ENCODE measurements around the gene TMEM81. TPM values are rescaled to one million over a fixed set of nuclear protein-coding genes. Genes with fewer than 3 reads are reported as not detected.
A peak's percentile ranks its signal among the peaks of the same experiment; 100 is the strongest.

The TMEM81 gene
- total RNA-seq, 1 donor from 2014 or later = 3.7 TPM

DNA sequence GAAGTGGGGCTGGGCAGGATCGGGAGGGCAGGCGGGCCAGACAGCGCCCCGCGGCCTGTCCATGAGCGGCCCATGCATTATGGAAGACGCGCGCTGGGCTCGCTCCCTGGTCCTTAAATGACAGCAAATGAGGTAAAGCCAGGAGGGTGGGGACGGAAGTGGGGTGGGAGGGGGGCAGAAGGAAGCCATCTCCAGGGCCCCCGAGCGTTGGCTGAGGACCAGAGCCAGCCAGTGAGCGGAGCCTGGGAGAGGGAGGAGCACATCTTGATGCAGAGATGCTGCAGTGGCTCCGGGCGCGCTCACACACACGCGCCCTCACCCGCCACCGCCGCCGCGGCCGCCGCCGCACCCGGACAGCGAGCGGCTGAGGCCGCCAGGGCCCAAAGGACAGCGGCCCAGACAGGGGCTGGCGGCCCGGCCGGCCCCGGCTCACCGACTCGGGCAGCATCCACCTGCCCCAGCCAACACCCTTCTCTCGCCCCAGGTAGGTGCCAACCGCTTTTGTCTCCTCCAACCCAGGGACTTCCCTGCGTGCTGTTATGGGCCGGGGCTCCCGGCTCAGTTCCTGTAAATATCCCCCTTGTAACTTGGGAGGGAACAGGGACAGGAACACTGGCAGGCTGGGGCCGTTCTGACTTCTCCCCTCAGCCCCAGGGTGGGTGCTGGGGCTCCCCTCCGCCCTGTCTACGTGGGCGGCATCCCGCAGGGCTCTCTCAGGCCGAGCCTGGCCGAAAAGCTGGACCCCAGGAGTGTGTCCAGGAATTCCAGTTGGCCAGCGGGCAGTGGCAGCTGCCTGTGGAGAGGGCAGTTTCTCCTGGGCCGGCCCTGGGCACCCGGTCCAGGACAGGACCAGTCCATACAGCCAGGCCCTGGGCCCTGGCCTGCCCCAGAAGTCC is 41.1 kb downstream of the TMEM81 start, which contains the start of gene CNTN2:
Gene CNTN2, plus strand, starts transcription at position 302 of the 896 bp plus-strand sequence. CDS start 9,974 bp downstream, outside the sequence.
- peak; percentile 19 for ATAC-seq
- intact Hi-C loops (cut with micrococcal nuclease) = no loop called here

DNA sequence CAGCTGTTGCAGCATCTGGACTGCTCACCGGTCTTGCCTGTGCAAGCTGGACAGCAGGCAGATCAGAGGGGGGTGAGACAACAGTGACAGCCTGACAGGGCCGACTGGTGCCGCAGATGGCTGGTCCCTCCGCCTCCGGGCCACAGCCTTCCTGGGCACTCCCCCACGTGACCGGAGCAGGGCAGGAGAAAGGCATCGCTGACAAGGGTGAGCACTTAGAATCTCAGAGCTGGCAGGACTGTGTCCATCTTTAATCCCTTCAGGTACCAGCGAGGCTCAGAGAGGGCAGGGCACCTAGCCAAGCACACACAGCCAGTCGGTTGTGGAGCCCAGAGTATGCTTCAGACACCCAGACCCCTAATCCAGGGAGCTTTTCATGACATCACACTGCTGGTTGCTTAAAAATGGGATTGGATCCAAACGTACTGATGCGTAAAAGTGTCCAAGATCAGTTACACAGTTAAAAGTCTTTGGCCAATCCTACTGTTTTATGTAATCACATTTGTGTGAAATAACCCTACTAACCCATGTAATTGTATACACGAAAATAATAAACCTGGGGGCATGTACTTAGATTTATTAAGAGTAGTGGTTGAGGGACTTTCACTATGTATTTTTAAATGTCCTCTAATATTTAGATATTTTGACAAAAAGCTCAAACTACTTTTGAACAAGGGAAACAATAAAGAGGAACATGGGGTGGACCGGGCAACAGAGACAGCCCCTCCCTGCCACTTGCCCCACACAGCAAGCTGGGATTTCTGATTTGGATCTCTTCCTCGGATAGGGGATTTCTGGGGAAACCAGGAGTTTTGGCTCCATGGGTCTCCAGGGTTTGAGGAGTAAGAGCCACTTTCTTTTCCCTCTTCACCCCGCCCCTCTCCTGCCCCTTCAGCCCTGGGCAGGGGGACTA is 42.0 kb downstream of the TMEM81 start:
- intact Hi-C loops (cut with micrococcal nuclease) = no loop called here
- DNase-seq (no peak), ATAC-seq (no peak)

More for the DNA sequence above, 41.1 kb downstream of the TMEM81 start, which contains the start of gene CNTN2:
- no peak for DNase-seq

DNA sequence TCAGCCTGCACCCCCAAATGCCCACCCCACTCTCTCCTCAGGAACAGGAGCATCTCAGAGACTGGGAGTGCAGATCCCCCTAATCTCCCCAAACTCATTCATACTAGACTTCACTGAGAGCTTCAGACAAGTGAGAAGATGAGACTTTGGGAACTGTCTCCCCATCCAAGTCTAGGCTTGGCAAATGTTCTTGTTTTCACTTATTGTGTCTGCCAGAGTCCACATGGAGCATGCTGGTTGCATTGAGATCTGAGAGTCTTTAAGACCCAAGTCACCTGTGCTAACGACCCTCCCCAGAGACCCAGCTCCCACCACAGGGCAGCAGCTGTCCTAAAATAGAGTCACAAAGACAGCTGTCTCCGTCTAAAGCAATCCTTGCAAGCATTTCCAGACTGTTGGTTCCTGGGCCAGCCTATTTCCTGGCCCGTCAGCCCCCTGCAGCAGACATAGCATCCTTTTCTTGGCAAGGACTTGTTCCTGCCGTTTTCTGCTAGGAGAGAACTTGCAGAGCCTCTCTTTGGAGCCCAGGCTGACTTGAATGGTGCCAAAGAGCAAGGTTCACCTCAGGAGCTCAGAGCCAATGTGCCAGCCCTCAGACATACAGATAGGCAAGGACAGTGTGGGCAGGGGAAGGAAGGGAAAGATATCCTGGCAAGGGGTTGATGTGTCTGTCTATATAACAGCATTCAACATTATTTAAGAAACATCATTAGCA is 43.1 kb downstream of the TMEM81 start:
- DNase-seq = no peak
- no peak for ATAC-seq
- intact Hi-C loops (cut with micrococcal nuclease) = no loop called here

DNA sequence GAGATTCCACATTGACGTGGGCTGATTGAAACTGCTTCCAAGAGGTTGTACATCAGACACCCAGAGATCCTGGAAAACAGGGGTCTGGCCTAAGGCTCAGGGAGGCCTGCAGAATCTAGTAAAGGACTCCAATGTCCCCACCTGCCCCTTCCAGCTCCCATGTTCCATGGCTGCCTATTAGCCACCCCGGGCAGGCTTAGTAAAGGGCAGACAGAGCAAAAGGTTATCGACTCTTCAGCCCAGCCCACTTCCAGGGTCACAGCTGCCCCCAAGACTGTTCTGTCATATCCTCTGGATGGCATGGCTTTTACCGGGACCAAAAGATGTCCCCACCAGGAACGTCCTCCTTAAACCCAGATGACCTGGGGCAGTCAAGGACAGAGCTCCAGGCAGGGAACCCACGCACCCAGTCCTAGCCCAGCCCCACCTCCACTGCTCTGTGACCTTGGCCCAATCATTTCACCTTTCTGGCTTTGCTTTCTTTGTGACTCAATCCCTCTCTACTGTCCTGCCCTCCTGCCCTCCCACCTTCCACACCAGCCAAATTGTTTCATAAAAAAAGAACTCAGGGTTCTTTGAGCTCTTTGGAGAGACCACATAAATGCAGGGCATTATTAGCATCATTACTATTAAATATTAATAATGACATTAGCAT is 46.0 kb downstream of the TMEM81 start:
- DNase-seq (no peak), ATAC-seq (no peak)
- intact Hi-C loops (cut with micrococcal nuclease) = no loop called here

DNA sequence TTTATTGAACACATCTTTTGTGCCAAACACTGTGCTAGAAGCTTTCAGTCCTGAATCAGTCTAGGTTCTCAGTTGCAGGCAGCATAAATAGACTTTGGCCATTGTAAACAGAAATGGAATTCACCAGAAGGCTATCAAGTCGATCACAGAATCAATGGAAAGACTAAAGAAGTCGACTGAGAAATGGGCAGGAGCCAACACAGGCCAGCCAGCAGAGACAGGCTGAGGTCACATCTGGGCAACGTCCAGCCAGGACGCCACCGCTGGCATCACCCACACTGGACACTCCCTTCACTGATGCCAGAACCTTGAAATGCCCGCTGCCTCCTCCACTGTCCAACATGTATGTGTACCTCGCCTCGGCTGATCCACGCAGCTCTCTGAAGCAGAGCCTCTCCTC is 46.7 kb downstream of the TMEM81 start:
- ATAC-seq (no peak), DNase-seq (no peak)
- intact Hi-C loops (cut with micrococcal nuclease) = no loop called here

Other genes with a start within 250 kb of the TMEM81 start
- gene NFASC, start 213.6 kb downstream of the TMEM81 start, total RNA-seq = 11.6 TPM
- 0.64 TPM for gene CNTN2, start 41.2 kb downstream of the TMEM81 start, total RNA-seq
- 10.9 TPM for gene RBBP5, start 37.5 kb upstream of the TMEM81 start, total RNA-seq
- 6.1 TPM for gene DSTYK, start 127.2 kb upstream of the TMEM81 start, total RNA-seq
- 1.3 TPM for gene TMCC2, start 143.5 kb upstream of the TMEM81 start, total RNA-seq
- gene NUAK2, start 237.3 kb upstream of the TMEM81 start, total RNA-seq = 1.5 TPM

Data from left ventricle myocardium superior (tissue), 1 donor.